NCI-H2107 (cell line): ENCODE data around the gene IPO9.
"Not testable (repeated sequence)": the region's sequence is repeated elsewhere in the genome, so short reads cannot be mapped to it uniquely, and the experiment has no call there.

Experiments
- DNase-seq: peaks from one replicate; lab custom pipeline; 2025; lab: John Stamatoyannopoulos, UW

IPO9 gene

GRCh38 chr1:201888282-201889089 lies 59.5 kb downstream of the IPO9 start, which contains the start of gene SHISA4:
SHISA4 (plus strand) TSS chr1:201888898; CDS start chr1:201888995, 97 bp downstream.
- no peak for DNase-seq

GRCh38 chr1:201889090-201889968 lies 60.4 kb downstream of the IPO9 start:
- DNase-seq, result no peak

- DNase-seq, result no peak
These were observed 61.3 kb downstream of the IPO9 start for GRCh38 chr1:201890223-201890622.

GRCh38 chr1:201890806-201891450 lies 62.0 kb downstream of the IPO9 start:
- no peak for DNase-seq

GRCh38 chr1:201891451-201892045 lies 62.6 kb downstream of the IPO9 start:
- no peak for DNase-seq

- no peak for DNase-seq
These were observed 63.3 kb downstream of the IPO9 start for GRCh38 chr1:201892211-201892610.

- DNase-seq, result no peak
These were observed 64.5 kb downstream of the IPO9 start for GRCh38 chr1:201893431-201893830.

GRCh38 chr1:201894343-201895119 lies 65.6 kb downstream of the IPO9 start:
- no peak for DNase-seq

- DNase-seq, result no peak
These were observed 66.2 kb downstream of the IPO9 start for GRCh38 chr1:201895120-201895665.

GRCh38 chr1:201895913-201896807 lies 67.2 kb downstream of the IPO9 start:
- DNase-seq, result peak; percentile 91

- DNase-seq, result no peak
These were observed 68.0 kb downstream of the IPO9 start for GRCh38 chr1:201896951-201897391.

- no peak for DNase-seq
These were observed 69.4 kb downstream of the IPO9 start for GRCh38 chr1:201898240-201898894.

- DNase-seq, result no peak
These were observed 70.0 kb downstream of the IPO9 start for GRCh38 chr1:201898992-201899391.

- DNase-seq, result no peak
These were observed 70.9 kb downstream of the IPO9 start for GRCh38 chr1:201899683-201900429.

GRCh38 chr1:201900476-201900875 lies 71.5 kb downstream of the IPO9 start:
- DNase-seq, result no peak

GRCh38 chr1:201901036-201901435 lies 72.1 kb downstream of the IPO9 start:
- not testable (repeated sequence) for DNase-seq

- no peak for DNase-seq
These were observed 73.2 kb downstream of the IPO9 start for GRCh38 chr1:201902198-201902597.

GRCh38 chr1:201903135-201903534 lies 74.2 kb downstream of the IPO9 start:
- DNase-seq, result no peak

GRCh38 chr1:201904579-201904978 lies 75.6 kb downstream of the IPO9 start:
- no peak for DNase-seq
